ENCODE data around the gene MEGF11.
"Not testable (repeated sequence)": the region's sequence is repeated elsewhere in the genome, so short reads cannot be mapped to it uniquely, and the experiment has no call there.

- TF ChIP-seq, protein P1, sequence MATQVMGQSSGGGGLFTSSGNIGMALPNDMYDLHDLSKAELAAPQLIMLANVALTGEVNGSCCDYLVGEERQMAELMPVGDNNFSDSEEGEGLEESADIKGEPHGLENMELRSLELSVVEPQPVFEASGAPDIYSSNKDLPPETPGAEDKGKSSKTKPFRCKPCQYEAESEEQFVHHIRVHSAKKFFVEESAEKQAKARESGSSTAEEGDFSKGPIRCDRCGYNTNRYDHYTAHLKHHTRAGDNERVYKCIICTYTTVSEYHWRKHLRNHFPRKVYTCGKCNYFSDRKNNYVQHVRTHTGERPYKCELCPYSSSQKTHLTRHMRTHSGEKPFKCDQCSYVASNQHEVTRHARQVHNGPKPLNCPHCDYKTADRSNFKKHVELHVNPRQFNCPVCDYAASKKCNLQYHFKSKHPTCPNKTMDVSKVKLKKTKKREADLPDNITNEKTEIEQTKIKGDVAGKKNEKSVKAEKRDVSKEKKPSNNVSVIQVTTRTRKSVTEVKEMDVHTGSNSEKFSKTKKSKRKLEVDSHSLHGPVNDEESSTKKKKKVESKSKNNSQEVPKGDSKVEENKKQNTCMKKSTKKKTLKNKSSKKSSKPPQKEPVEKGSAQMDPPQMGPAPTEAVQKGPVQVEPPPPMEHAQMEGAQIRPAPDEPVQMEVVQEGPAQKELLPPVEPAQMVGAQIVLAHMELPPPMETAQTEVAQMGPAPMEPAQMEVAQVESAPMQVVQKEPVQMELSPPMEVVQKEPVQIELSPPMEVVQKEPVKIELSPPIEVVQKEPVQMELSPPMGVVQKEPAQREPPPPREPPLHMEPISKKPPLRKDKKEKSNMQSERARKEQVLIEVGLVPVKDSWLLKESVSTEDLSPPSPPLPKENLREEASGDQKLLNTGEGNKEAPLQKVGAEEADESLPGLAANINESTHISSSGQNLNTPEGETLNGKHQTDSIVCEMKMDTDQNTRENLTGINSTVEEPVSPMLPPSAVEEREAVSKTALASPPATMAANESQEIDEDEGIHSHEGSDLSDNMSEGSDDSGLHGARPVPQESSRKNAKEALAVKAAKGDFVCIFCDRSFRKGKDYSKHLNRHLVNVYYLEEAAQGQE (IDR thresholded peaks at IDR 0.05; ENCODE audit: insufficient replicate concordance, low read depth) = not testable (repeated sequence)
- TF ChIP-seq GABPA (IDR thresholded peaks at IDR 0.05; ENCODE audit: low read depth); CTCF (IDR thresholded peaks at IDR 0.05; ENCODE audit: insufficient read depth, low read length); POLR2AphosphoS5 (IDR thresholded peaks at IDR 0.05; ENCODE audit: low read depth): not testable (repeated sequence)
Measured at GRCh38 chr15:66003129-66003528, 250.4 kb downstream of the MEGF11 start.
